ENCODE data around the gene TAF3. TPM values are rescaled to one million over a fixed set of nuclear protein-coding genes. Genes with fewer than 3 reads are reported as not detected.

The TAF3 gene
- total RNA-seq, 1 donor from 2014 or later, result 10.8 TPM

DNA sequence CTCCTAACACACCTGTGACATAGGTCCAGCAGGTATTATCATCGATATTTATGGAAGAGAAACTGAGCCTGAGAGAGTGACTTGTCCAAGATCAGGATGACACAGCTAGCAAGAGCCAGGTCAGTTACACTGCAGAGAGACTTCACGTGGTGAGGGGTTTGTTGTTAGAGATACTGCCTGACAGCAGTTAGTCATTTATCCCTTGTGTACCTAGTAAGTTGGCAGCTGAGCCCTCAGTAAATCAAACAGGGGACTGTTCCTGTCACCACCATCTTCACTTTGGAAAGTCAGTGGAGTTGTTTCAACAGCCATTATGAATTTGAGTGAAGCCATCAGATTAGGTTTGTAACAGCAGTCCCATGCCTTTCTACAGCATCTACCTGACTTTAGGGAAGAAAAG, 148.7 kb downstream of the TAF3 start:
- Histone ChIP-seq H3K4me1 (no peaks in the 10 kb centered on the region), H3K4me3 (no peak overlapping the region), H3K9me3 (no peaks in the 10 kb centered on the region), H3K27ac (no peak overlapping the region), H3K27me3 (ENCODE audit: low read depth) (no peaks in the 10 kb centered on the region), H3K36me3 (peaks cover 18% of the 10 kb centered on the region)
- no peak for DNase-seq
- ATAC-seq, result no peak
- TF ChIP-seq, protein P1, sequence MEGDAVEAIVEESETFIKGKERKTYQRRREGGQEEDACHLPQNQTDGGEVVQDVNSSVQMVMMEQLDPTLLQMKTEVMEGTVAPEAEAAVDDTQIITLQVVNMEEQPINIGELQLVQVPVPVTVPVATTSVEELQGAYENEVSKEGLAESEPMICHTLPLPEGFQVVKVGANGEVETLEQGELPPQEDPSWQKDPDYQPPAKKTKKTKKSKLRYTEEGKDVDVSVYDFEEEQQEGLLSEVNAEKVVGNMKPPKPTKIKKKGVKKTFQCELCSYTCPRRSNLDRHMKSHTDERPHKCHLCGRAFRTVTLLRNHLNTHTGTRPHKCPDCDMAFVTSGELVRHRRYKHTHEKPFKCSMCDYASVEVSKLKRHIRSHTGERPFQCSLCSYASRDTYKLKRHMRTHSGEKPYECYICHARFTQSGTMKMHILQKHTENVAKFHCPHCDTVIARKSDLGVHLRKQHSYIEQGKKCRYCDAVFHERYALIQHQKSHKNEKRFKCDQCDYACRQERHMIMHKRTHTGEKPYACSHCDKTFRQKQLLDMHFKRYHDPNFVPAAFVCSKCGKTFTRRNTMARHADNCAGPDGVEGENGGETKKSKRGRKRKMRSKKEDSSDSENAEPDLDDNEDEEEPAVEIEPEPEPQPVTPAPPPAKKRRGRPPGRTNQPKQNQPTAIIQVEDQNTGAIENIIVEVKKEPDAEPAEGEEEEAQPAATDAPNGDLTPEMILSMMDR (IDR thresholded peaks at IDR 0.05), result no peak
- intact Hi-C loops (cut with DNase I), result no loop called here

DNA sequence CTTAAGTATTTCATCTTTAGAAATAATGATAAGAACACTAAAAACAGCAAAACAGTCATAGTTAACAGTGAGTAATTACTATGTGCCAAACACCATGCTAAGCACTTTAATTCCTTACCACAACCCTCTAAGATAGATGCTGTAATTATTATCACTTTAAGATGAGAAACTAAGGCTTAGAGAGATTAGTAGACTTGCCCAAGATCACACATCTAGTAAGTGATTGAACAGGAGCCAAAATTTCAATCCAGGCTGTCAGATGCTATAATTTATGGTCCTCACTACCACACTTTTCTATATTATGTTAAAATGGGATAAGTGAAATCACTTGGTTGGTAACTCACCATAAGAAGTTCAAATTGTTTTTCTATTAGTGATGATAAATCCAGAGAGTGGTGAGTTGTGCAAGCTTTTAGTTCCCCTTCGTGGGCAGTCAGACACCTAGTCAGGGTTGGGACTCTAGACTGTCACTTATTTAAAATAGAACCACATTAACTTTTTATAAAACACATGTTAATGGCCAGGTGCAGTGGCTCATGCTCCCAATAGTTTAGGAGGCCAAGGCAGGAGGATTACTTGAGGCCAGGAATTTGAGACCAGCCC, 150.3 kb downstream of the TAF3 start:
- Histone ChIP-seq H3K4me3 (no peak overlapping the region), H3K36me3 (peaks cover 18% of the 10 kb centered on the region), H3K27me3 (ENCODE audit: low read depth) (no peaks in the 10 kb centered on the region), H3K27ac (no peak overlapping the region), H3K9me3 (no peaks in the 10 kb centered on the region), H3K4me1 (no peaks in the 10 kb centered on the region)
- intact Hi-C loops (cut with DNase I), result no loop called here
- ATAC-seq (no peak), DNase-seq (no peak)
- TF ChIP-seq, protein P1 (IDR thresholded peaks at IDR 0.05), result no peak

DNA sequence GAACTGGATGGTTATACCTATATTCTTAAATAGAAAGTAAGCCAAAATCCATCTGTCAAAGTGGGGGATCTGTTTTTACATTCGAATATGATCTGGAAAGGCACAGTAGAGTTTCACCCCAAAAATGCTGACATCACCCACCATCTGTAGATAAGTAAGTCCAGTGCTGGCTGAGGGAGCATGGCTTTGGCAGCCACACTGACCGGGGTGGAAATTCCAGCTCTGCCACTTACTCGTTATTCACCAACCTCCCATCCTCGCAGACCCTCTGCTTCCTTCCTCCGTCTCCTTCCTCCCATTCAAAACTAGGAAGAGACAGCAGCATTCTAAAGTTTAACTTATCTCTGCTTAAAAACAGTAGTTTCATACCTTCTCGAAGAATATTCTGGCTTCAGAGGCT, 151.3 kb downstream of the TAF3 start:
- peaks cover 11% of the 10 kb centered on the region for H3K36me3 ChIP-seq
- no peak overlapping the region for H3K4me3 ChIP-seq
- no peak overlapping the region for H3K27ac ChIP-seq
- TF ChIP-seq, protein P1 (IDR thresholded peaks at IDR 0.05), result no peak
- no peaks in the 10 kb centered on the region for H3K27me3 ChIP-seq (ENCODE audit: low read depth)
- ATAC-seq (no peak), DNase-seq (no peak)
- intact Hi-C loops (cut with DNase I), result no loop called here
- no peaks in the 10 kb centered on the region for H3K9me3 ChIP-seq
- no peaks in the 10 kb centered on the region for H3K4me1 ChIP-seq

DNA sequence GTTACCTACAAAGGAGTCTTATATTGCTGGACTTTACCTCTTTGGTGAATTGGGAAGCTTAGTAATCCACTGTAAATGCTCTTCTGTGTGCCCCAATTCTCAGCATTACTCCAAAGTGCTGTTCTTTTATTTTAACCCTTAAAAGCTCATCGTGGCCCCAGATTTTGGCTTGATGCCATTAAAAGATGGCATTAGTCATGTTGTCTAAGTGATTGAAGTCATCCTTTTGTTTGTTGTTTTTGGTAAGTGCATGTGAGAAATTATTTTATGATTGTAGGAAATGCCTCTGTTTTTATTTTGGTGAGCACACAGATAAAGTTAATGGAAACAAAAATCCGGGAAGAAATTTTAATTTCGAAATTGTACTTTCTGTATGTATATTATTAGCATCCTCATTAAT, 153.6 kb downstream of the TAF3 start:
- ATAC-seq (no peak), DNase-seq (no peak)
- TF ChIP-seq, protein P1 (IDR thresholded peaks at IDR 0.05), result no peak
- H3K27me3 ChIP-seq (ENCODE audit: low read depth), result no peaks in the 10 kb centered on the region
- no peaks in the 10 kb centered on the region for H3K4me1 ChIP-seq
- no peak overlapping the region for H3K27ac ChIP-seq
- no peak overlapping the region for H3K4me3 ChIP-seq
- H3K36me3 ChIP-seq, result no peaks in the 10 kb centered on the region
- no peaks in the 10 kb centered on the region for H3K9me3 ChIP-seq
- intact Hi-C loops (cut with DNase I), result no loop called here

DNA sequence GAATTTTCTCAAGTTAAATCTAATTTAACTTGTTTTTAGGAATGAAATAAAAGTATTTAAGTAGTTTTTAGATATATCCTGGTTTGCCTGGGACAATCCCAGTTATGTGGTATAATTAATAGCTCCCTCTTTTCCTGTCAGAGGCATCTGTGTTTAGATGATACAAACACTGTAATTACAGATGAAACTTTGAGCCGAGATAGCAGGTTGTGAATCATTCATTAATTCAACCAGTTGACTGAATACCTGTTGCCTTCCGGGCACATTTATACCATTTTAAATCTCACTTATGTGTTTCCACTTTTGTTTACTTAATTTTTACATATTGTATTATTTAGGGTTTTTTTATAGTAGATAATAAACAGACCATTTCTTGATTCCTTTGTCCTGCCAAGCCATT, 154.1 kb downstream of the TAF3 start:
- intact Hi-C loops (cut with DNase I), result no loop called here
- H3K36me3 ChIP-seq, result peaks cover 1% of the 10 kb centered on the region
- ATAC-seq (no peak), DNase-seq (no peak)
- H3K9me3 ChIP-seq, result no peaks in the 10 kb centered on the region
- H3K27me3 ChIP-seq (ENCODE audit: low read depth), result no peaks in the 10 kb centered on the region
- TF ChIP-seq, protein P1 (IDR thresholded peaks at IDR 0.05), result no peak
- no peaks in the 10 kb centered on the region for H3K4me1 ChIP-seq
- H3K4me3 ChIP-seq, result no peak overlapping the region
- H3K27ac ChIP-seq, result no peak overlapping the region
